NB4 (cell line): ENCODE results near the gene MEPCE.
"Not testable (repeated sequence)": the region's sequence is repeated elsewhere in the genome, so short reads cannot be mapped to it uniquely, and the experiment has no call there.

Source experiments
- MYC ChIP-seq: IDR thresholded peaks from 2 replicates; pipeline ENCODE4 v1.6.1; 2011; ENCODE audit warnings: low read depth, low read length
- POLR2A ChIP-seq: IDR thresholded peaks from 2 replicates; pipeline ENCODE4 v1.6.1; 2011; ENCODE audit warnings: mild to moderate bottlenecking; ENCODE audit not compliant: insufficient read length; ENCODE audit errors: extremely low read depth
- TF ChIP-seq, protein P1 (sequence below): IDR thresholded peaks from one replicate; pipeline ENCODE4 v1.5.1; 2012; ENCODE audit warnings: low read depth, low read length
- TF ChIP-seq, protein P2 (sequence below): IDR thresholded peaks from 2 replicates; pipeline ENCODE4 v1.6.1; 2011; ENCODE audit warnings: low read depth, low read length

DNA sequence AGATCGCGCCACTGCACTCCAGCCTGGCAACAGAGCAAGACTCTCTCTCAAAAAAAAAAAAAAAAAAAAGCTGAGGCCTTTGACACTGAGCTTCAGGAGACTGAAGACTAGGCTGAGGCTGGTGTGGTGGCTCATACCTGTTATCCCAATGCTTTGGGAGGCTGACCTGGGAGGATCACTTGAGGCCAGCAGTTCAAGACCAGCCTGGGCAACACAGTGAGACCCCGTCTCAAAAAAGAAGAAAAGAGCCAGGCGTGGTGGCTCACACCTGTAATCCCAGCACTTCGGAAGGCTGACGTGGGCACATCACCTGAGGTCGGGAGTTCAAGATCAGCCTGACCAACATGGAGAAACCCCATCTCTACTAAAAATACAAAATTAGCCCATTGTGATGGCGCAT lies 17.7 kb downstream of the MEPCE start:
- TF ChIP-seq, protein P1, sequence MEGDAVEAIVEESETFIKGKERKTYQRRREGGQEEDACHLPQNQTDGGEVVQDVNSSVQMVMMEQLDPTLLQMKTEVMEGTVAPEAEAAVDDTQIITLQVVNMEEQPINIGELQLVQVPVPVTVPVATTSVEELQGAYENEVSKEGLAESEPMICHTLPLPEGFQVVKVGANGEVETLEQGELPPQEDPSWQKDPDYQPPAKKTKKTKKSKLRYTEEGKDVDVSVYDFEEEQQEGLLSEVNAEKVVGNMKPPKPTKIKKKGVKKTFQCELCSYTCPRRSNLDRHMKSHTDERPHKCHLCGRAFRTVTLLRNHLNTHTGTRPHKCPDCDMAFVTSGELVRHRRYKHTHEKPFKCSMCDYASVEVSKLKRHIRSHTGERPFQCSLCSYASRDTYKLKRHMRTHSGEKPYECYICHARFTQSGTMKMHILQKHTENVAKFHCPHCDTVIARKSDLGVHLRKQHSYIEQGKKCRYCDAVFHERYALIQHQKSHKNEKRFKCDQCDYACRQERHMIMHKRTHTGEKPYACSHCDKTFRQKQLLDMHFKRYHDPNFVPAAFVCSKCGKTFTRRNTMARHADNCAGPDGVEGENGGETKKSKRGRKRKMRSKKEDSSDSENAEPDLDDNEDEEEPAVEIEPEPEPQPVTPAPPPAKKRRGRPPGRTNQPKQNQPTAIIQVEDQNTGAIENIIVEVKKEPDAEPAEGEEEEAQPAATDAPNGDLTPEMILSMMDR = not testable (repeated sequence)
- not testable (repeated sequence) for TF ChIP-seq POLR2A, MYC
- TF ChIP-seq, protein P2, sequence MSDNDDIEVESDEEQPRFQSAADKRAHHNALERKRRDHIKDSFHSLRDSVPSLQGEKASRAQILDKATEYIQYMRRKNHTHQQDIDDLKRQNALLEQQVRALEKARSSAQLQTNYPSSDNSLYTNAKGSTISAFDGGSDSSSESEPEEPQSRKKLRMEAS = not testable (repeated sequence)
